Measurements from ENCODE around the gene ZNF48. TPM values are rescaled to one million over a fixed set of nuclear protein-coding genes. Genes with fewer than 3 reads are reported as not detected.

Gene ZNF48
- total RNA-seq, 8 experiments from 2014 or later, result 2.2 to 49.5 (median 18.4) TPM

GRCh38 chr16:30375864-30376263, 19.4 kb upstream of the ZNF48 start:
- Histone ChIP-seq H3K4me1 (replicated peaks in 1 of 2) (peaks cover 16 to 19% of the 10 kb centered on the region in 2 donors), H3K4me3 (no peak overlapping the region), H3K27ac (no peak overlapping the region)
- 60 to 88% methylated on average over 2 to 3 of the region's 8 CpGs; no CpG with 5 or more reads in 8 of the 10 experiments for WGBS, 10 experiments
- no peak for ATAC-seq (replicated peaks in 6 of 8)
- in situ Hi-C loops (cut with MboI; ENCODE audit: low pct_unique_long_range_greater_than_20kb in 2 of 9, low sequenced_read_pairs in 9 of 9, unreplicated experiment in 9 of 9), result no loop called here

- 82 to 90% methylated on average over 2 of the region's 8 CpGs; no CpG with 5 or more reads in 8 of the 10 experiments for WGBS, 10 experiments
- Histone ChIP-seq H3K4me3 (no peak overlapping the region), H3K27ac (no peak overlapping the region), H3K4me1 (replicated peaks in 1 of 2) (peaks cover 14 to 16% of the 10 kb centered on the region in 2 donors)
- in situ Hi-C loops (cut with MboI; ENCODE audit: low pct_unique_long_range_greater_than_20kb in 2 of 9, low sequenced_read_pairs in 9 of 9, unreplicated experiment in 9 of 9), result no loop called here
- ATAC-seq (replicated peaks in 6 of 8), result no peak
Observed at GRCh38 chr16:30376461-30376902, 18.7 kb upstream of the ZNF48 start.

- no peak for ATAC-seq (replicated peaks in 6 of 8)
- peak overlapping the region; percentile 97 to 100 for H3K27ac ChIP-seq
- in situ Hi-C loops (cut with MboI; ENCODE audit: low pct_unique_long_range_greater_than_20kb in 2 of 9, low sequenced_read_pairs in 9 of 9, unreplicated experiment in 9 of 9), result no loop called here
- WGBS, 10 experiments, result 40 to 100% (median 73%) methylated on average over 1 to 10 of the region's 29 CpGs; no CpG with 5 or more reads in 2 of the 10 experiments
- peaks cover 8 to 12% of the 10 kb centered on the region in 2 donors for H3K4me1 ChIP-seq (replicated peaks in 1 of 2)
- H3K4me3 ChIP-seq, result peak overlapping the region; percentile 50 to 80 (median 52)
Observed at GRCh38 chr16:30377050-30377811, 18.0 kb upstream of the ZNF48 start.

GRCh38 chr16:30377812-30378235, 17.4 kb upstream of the ZNF48 start:
- Histone ChIP-seq H3K27ac (peak overlapping the region; percentile 97 to 100), H3K4me1 (replicated peaks in 1 of 2) (peaks cover 8 to 12% of the 10 kb centered on the region in 2 donors), H3K4me3 (peak overlapping the region; percentile 50 to 80 (median 52))
- no CpG with 5 or more reads among the region's 39 CpGs for WGBS, 10 experiments
- ATAC-seq (replicated peaks in 6 of 8), result peak; percentile 57 to 71 (median 63)
- in situ Hi-C loops (cut with MboI; ENCODE audit: low pct_unique_long_range_greater_than_20kb in 2 of 9, low sequenced_read_pairs in 9 of 9, unreplicated experiment in 9 of 9), result no loop called here

DNA sequence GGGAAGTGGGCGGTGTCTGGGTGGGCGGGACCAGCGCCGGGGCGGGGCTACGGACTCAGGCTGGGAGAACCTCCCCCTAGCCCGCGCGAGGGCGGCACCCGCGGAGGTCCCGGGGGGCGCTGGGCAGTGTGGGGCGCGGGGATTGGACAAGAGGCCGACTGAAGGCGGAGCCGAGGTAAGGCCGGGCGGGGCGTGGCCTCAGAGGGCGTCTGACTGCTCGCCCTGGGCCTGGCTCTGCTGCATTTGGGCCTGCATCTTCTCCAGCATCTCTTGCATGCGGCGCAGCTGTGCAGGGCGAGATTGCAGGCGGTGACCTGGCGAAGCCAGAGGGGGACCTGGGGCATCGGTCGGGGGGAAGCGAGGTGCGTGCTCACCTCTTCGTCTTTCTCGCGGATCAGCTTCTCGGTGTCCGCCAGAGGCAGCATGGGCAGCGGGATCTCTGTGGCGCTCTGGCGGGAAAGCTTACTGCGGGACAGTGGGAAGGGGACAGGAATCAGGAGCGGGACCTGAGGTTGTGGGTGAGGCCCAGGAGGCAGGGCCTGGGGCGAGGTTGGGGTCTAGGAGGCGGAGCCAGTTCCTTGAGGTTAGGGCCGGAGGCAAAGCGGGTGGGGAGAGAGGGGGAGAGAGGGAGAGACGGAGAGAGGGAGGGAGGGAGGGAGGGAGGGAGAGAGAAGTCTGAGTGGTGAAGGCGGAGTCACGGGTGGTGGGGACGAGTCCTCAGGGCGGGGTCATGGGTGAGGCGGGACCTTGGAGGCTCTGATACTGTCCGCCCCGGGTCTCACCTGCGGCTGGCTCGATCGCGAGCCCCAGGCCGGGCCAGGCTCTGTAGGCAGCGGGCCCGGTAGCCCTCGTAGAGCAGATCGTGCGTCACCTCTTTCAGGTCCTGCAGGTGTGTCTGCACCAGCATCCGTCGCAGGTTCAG, 16.7 kb upstream of the ZNF48 start:
- Histone ChIP-seq H3K27ac (peak overlapping the region; percentile 97 to 100), H3K4me1 (replicated peaks in 1 of 2) (peaks cover 8 to 12% of the 10 kb centered on the region in 2 donors), H3K4me3 (peak overlapping the region; percentile 50 to 80 (median 52))
- in situ Hi-C loops (cut with MboI; ENCODE audit: low pct_unique_long_range_greater_than_20kb in 2 of 9, low sequenced_read_pairs in 9 of 9, unreplicated experiment in 9 of 9), result no loop called here
- peak; percentile 88 to 93 (median 92) for ATAC-seq (replicated peaks in 6 of 8)
- 0% methylated on average over 2 to 10 of the region's 67 CpGs; no CpG with 5 or more reads in 8 of the 10 experiments for WGBS, 10 experiments

GRCh38 chr16:30379158-30379783, 15.9 kb upstream of the ZNF48 start:
- ATAC-seq (replicated peaks in 6 of 8), result no peak
- H3K4me3 ChIP-seq, result peak overlapping the region; percentile 50 to 80 (median 52)
- H3K27ac ChIP-seq, result peak overlapping the region; percentile 64 to 100
- in situ Hi-C loops (cut with MboI; ENCODE audit: low pct_unique_long_range_greater_than_20kb in 2 of 9, low sequenced_read_pairs in 9 of 9, unreplicated experiment in 9 of 9), result no loop called here
- H3K4me1 ChIP-seq (replicated peaks in 1 of 2), result peaks cover 8 to 12% of the 10 kb centered on the region in 2 donors
- 3 to 100% (median 68%) methylated on average over 1 to 11 of the region's 27 CpGs; no CpG with 5 or more reads in 2 of the 10 experiments for WGBS, 10 experiments

DNA sequence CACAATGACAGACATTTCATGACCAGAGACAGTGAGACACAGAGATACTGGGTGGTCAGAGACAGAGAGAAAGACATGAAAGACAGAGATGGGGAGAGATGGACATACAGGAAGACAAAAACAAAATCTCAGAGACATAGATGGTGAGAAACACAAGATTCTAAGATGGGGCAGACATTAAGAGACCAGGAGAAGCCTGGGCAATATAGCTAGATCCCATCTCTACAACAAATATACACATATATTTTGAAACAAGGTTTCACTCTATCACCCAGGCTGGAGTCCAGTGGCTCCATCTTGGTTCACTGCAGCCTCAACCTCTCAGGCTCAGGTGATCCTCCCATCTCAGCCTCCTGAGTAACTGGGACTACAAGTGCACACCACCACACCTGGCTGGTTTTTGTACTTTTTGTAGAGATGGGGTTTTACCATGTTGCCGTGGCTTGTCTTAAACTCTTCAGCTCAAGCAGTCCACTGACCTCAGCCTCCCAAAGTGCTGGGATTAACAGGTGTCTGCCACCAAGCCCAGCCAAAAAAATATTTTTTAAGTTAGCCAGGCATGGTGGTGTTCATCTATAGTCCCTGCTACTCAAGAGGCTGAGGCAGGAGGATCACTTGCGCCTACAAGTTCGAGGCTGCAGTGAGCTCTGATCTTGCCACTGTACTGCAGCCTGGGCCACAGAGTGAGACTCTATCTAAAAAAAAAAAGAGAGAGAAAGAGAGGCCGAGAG, 15.0 kb upstream of the ZNF48 start:
- Histone ChIP-seq H3K4me1 (replicated peaks in 1 of 2) (peaks cover 8 to 12% of the 10 kb centered on the region in 2 donors), H3K27ac (no peak overlapping the region), H3K4me3 (no peak overlapping the region)
- in situ Hi-C loops (cut with MboI; ENCODE audit: low pct_unique_long_range_greater_than_20kb in 2 of 9, low sequenced_read_pairs in 9 of 9, unreplicated experiment in 9 of 9), result no loop called here
- no peak for ATAC-seq (replicated peaks in 6 of 8)
- 83 to 100% (median 100%) methylated on average over 1 to 3 of the region's 4 CpGs; no CpG with 5 or more reads in 5 of the 10 experiments for WGBS, 10 experiments

DNA sequence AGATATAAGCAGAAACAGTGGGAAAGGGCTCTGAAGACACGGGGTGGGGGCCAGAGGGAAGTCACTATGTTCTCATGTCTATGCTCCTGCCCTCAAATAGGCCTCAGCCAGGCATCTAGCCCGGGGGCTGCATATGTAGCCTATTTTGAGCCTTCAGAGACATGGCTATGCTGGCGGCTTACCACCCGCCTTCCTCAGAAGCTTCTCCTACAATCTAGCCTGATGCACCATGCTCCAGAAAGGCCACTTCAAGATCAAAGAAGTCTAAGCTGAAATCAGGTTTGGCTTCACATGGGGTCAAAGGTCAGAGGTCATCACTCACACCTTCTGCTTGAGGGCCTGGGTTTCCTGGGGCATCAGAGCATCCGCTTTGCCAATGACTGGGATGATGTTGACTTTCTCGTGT, 14.4 kb upstream of the ZNF48 start:
- ATAC-seq (replicated peaks in 6 of 8), result no peak
- no peak overlapping the region for H3K4me3 ChIP-seq
- H3K4me1 ChIP-seq (replicated peaks in 1 of 2), result peaks cover 8 to 12% of the 10 kb centered on the region in 2 donors
- no peak overlapping the region for H3K27ac ChIP-seq
- in situ Hi-C loops (cut with MboI; ENCODE audit: low pct_unique_long_range_greater_than_20kb in 2 of 9, low sequenced_read_pairs in 9 of 9, unreplicated experiment in 9 of 9), result no loop called here
- 0 to 100% (median 83%) methylated on average over 1 to 3 of the region's 6 CpGs; no CpG with 5 or more reads in 4 of the 10 experiments for WGBS, 10 experiments

DNA sequence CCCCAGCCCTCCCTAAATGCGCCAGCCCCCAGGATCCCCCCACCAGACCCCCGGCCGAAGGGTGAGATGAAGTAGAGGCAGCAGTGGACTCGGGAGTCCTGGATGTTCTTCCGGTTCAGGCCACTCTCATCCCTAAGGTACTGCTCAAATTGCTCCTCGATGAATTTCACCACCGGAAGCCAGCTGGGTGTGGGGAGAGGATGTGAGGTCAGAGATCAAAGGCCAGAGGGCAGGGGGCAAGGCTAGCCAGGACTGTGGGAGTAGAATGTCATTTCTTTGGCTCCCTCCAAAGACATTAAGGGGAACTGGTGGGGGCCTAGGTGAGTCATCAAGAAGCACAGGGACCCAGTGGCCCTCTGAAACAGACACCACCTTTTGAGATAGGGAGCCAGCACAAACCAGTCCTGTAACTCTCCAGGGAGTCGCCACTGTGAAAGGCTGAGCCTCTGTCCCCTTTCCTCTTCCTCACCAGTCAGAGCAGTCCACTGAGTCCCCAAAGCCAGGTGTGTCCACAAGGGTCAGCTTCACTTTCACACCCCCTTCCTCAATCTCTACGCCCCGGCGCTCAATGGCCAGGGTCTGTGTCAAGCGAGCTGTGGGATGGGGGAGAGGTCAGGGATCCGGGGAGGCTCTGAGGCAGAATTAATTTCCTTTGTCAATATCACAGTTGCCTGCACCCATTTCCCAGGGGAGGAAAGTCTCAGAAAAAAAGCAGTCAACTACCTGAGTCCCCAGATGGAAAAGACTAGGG, 13.8 kb upstream of the ZNF48 start:
- in situ Hi-C loops (cut with MboI; ENCODE audit: low pct_unique_long_range_greater_than_20kb in 2 of 9, low sequenced_read_pairs in 9 of 9, unreplicated experiment in 9 of 9), result no loop called here
- WGBS, 10 experiments, result 75 to 100% (median 87%) methylated on average over 2 to 4 of the region's 13 CpGs; no CpG with 5 or more reads in 7 of the 10 experiments
- Histone ChIP-seq H3K4me3 (no peak overlapping the region), H3K27ac (no peak overlapping the region), H3K4me1 (replicated peaks in 1 of 2) (peaks cover 8 to 12% of the 10 kb centered on the region in 2 donors)
- ATAC-seq (replicated peaks in 6 of 8), result no peak

GRCh38 chr16:30382111-30382881, 12.9 kb upstream of the ZNF48 start, which contains the start of gene SEPTIN1:
Gene SEPTIN1, minus strand, starts transcription at chr16:30382561. Its CDS starts 19 bp downstream, at chr16:30382542.
- in situ Hi-C loops (cut with MboI; ENCODE audit: low pct_unique_long_range_greater_than_20kb in 2 of 9, low sequenced_read_pairs in 9 of 9, unreplicated experiment in 9 of 9), result no loop called here
- H3K4me3 ChIP-seq, result no peak within 1 kb of the TSS
- no peak within 1 kb of the TSS for H3K27ac ChIP-seq
- 0 to 87% (median 60%) methylated on average over 1 to 3 of the region's 12 CpGs; no CpG with 5 or more reads in 7 of the 10 experiments for WGBS, 10 experiments
- ATAC-seq (replicated peaks in 6 of 8), result no peak
- peaks cover 2 to 6% of the 10 kb centered on the region in 2 donors for H3K4me1 ChIP-seq (replicated peaks in 1 of 2)

- no peak overlapping the region for H3K27ac ChIP-seq
- in situ Hi-C loops (cut with MboI; ENCODE audit: low pct_unique_long_range_greater_than_20kb in 2 of 9, low sequenced_read_pairs in 9 of 9, unreplicated experiment in 9 of 9), result no loop called here
- 0 to 67% (median 57%) methylated on average over 1 to 2 of the region's 2 CpGs; no CpG with 5 or more reads in 3 of the 10 experiments for WGBS, 10 experiments
- no peak overlapping the region for H3K4me3 ChIP-seq
- no peak for ATAC-seq (replicated peaks in 6 of 8)
- peaks cover 0 to 4% of the 10 kb centered on the region in 2 donors for H3K4me1 ChIP-seq (replicated peaks in 1 of 2)
Observed at GRCh38 chr16:30383521-30383920, 11.7 kb upstream of the ZNF48 start.

Data from motor neuron (in vitro differentiated cells).